Measurements from ENCODE around the gene NSFL1C.

NSFL1C gene

GRCh38 chr20:1467082-1467354 is 369 bp upstream of the NSFL1C start:
- peak overlapping the region; percentile 35 for H3K4me3 ChIP-seq (ENCODE audit: low read length)
- DNase-seq (ENCODE audit: low read depth, low spot score) = no peak

DNA sequence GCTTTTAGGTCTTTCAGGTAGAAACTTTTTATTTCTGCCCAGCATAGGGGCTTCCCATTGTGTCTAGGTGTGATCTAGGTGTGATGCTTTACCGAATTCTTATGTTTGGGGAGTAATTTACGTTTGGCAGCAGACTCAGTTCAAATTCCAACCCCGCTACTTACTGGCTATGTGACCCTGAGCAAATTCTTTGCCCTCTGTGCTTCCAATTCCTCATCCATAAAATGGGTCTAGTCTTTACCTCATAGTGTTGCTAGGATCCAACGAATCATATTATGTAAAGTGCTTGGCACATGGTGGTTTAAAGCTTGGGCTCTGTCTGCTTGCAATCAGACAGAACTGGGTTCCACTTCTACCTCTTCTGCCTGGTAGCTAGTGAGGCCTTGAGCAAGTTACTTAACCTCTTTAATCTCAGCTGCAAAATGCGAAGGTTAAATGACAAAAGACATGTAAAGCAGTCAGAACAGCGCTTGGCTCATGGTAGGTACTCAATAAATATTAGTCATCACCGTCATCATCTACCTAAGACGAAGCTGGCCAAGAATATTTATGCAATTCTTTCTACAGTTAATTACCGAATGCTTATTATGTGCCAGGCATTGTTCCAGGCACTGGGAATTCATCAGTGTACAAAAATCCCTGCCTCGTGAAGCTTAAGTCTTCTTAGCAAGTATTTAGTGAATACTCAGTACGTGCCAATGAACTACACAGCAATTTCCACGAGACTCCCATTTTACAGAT is 1.0 kb downstream of the NSFL1C start:
- DNase-seq (ENCODE audit: low read depth, low spot score) = no peak
- peak overlapping the region; percentile 83 for H3K4me3 ChIP-seq (ENCODE audit: low read length)

GRCh38 chr20:1463971-1464570 is 2.6 kb downstream of the NSFL1C start:
- no peak overlapping the region for H3K4me3 ChIP-seq (ENCODE audit: low read length)

DNA sequence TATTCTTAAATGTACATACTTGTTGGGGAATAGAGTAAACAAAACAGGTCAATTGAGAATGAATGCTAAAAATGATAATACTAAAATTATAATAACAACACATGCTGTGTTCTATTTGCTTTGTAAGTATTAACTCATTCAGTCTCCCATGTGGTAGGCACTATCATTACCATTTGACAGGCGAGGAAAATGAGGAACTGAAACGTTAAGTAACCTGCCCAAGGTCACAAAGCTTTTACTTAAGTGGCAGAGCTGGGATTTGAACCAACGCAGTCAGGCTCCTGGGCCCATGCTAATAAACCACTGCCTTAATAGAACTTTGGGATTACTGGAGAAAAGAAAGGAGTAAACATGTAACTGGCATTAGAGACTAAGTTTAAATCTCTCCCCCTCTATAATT is 3.8 kb downstream of the NSFL1C start:
- H3K4me3 ChIP-seq (ENCODE audit: low read length) = no peak overlapping the region
- DNase-seq (ENCODE audit: low read depth, low spot score) = no peak

More at GRCh38 chr20:1463971-1464570, 2.6 kb downstream of the NSFL1C start:
- DNase-seq (ENCODE audit: low read depth, low spot score) = no peak

DNA sequence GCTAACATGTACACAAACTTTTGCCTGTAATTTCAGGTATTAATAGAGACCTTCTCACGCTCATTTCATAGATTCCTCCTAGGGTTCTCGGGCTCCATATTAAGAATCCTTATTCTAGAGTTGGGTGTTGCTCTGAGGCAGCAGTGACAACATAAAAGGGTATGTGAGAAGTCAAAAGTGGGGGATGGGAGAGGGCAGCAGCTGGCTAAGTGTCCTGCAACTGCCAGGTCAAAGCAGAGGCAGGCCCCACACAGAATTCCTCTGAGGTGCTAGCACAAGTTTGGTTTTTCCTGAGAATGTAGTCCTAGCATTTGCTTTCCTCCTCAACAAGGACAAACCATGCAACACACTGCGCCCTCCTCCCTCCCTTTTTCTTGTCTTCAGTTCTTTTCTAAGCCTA is 4.6 kb downstream of the NSFL1C start:
- H3K4me3 ChIP-seq (ENCODE audit: low read length) = no peak overlapping the region
- no peak for DNase-seq (ENCODE audit: low read depth, low spot score)

GRCh38 chr20:1460275-1460674 is 6.4 kb downstream of the NSFL1C start:
- no peak overlapping the region for H3K4me3 ChIP-seq (ENCODE audit: low read length)
- DNase-seq (ENCODE audit: low read depth, low spot score) = no peak

DNA sequence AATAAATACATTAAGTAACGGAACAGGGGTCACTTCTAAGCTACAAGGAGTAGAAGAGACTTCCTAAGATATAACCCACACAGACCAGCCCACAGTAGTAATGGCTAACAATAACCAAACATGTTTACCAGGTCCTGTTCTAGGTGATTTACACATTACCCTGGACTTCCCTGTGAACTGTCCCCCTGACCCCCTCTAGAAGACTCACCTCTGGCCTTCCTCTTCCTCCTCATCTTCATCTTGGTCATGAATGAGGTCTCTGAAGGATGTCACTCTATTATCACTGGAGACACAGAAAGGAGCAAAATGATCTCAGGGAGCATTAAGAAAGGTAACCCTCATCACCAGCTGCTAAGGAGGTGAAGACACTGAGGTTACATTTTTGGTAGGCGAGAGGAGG is 8.7 kb downstream of the NSFL1C start:
- DNase-seq (ENCODE audit: low read depth, low spot score) = no peak
- H3K4me3 ChIP-seq (ENCODE audit: low read length) = no peak overlapping the region

- DNase-seq (ENCODE audit: low read depth, low spot score) = no peak
- H3K4me3 ChIP-seq (ENCODE audit: low read length) = no peak overlapping the region
Measured at GRCh38 chr20:1456300-1456699, 10.3 kb downstream of the NSFL1C start.

- no peak for DNase-seq (ENCODE audit: low read depth, low spot score)
- no peak overlapping the region for H3K4me3 ChIP-seq (ENCODE audit: low read length)
Measured at GRCh38 chr20:1450926-1451491, 15.6 kb downstream of the NSFL1C start.

DNA sequence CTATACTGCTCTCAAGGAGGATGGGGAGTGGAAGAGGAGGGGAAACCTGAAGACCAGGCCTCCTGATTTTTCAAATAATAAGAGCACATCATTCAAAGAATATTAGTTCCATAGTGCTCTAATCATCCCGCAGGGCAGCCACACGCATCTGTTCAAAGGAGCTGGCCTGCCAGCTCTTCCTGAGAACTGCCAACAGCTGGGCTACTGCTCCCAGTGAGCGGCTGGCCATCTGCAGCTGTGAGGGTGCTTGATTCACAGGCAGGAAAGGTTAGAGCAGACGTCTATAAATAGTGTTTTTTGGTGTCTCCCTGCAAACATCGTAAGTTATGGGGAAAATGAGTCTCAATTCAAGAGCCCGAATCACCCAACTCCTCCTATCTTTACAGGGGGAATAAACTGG is 17.3 kb downstream of the NSFL1C start:
- H3K4me3 ChIP-seq (ENCODE audit: low read length) = no peak overlapping the region
- DNase-seq (ENCODE audit: low read depth, low spot score) = no peak

GRCh38 chr20:1448081-1448620 is 18.5 kb downstream of the NSFL1C start:
- H3K4me3 ChIP-seq (ENCODE audit: low read length) = no peak overlapping the region
- DNase-seq (ENCODE audit: low read depth, low spot score) = no peak

- DNase-seq (ENCODE audit: low read depth, low spot score) = no peak
- no peak overlapping the region for H3K4me3 ChIP-seq (ENCODE audit: low read length)
Measured at GRCh38 chr20:1446536-1446935, 20.1 kb downstream of the NSFL1C start.

- no peak overlapping the region for H3K4me3 ChIP-seq (ENCODE audit: low read length)
- no peak for DNase-seq (ENCODE audit: low read depth, low spot score)
Measured at GRCh38 chr20:1443085-1443484, 23.6 kb downstream of the NSFL1C start.

DNA sequence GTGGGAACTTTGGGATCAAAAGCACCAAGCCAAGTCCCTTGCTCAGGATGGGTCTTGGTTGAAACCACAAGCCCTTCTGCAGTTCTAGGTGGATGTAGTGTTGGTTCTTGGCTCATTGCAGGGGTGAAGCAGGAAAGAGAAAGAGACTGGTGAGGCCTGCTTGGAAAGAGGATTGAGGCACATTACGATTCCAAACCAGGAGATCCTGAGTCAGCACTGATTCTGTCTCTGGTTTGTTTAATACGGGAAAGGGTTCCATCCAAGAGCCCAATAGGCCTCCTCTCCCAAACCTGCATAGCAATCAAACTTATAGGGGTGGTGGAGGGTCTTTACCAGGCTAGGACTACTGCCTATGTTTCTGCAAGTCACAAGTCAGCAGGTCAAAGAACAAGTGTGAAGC is 24.3 kb downstream of the NSFL1C start:
- no peak overlapping the region for H3K4me3 ChIP-seq (ENCODE audit: low read length)
- DNase-seq (ENCODE audit: low read depth, low spot score) = no peak

GRCh38 chr20:1441133-1441532 is 25.5 kb downstream of the NSFL1C start:
- peak; percentile 52 for DNase-seq (ENCODE audit: low read depth, low spot score)
- H3K4me3 ChIP-seq (ENCODE audit: low read length) = no peak overlapping the region

DNA sequence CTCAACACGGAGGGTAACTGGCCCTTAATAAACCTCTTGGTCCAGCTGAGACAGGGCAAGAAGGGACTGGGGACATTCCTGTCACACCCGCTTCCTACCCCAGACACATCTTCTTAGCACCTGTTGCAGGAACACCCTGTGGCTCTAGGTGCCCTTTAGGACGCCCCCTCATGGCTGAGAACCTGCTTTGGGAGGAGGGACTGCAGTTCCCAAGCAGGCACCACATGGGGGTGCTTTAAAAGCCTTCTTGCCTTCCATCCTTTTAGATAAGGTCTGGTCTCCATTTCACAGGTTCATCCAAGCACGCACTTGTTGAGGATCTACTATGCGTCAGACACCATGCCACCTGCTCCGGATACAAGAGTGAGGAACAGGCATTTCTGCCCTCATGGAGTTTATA is 26.6 kb downstream of the NSFL1C start:
- no peak overlapping the region for H3K4me3 ChIP-seq (ENCODE audit: low read length)
- peak; percentile 69 for DNase-seq (ENCODE audit: low read depth, low spot score)

GRCh38 chr20:1438361-1438760 is 28.3 kb downstream of the NSFL1C start:
- DNase-seq (ENCODE audit: low read depth, low spot score) = no peak
- no peak overlapping the region for H3K4me3 ChIP-seq (ENCODE audit: low read length)

- no peak overlapping the region for H3K4me3 ChIP-seq (ENCODE audit: low read length)
- peak; percentile 81 for DNase-seq (ENCODE audit: low read depth, low spot score)
Measured at GRCh38 chr20:1437235-1437904, 29.3 kb downstream of the NSFL1C start.

DNA sequence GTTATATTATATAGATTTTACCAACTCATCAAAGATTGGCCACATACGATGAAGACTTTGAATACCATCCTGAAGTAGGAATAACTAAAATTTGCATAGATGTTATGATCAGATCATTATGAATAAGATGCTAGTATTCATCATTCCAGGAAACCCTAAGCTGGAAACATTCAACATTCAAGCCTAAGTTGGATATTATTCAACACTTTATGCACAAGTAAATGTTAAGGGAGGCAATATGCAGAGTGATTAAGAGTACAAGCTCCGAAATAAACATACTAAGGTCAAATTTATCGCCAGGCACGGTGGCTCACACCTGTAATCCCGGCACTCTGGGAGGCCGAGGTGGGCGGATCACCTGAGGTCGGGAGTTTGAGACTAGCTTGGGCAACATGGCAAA is 30.4 kb downstream of the NSFL1C start:
- DNase-seq (ENCODE audit: low read depth, low spot score) = no peak

GRCh38 chr20:1435337-1435699 is 31.3 kb downstream of the NSFL1C start:
- H3K4me3 ChIP-seq (ENCODE audit: low read length) = no peak overlapping the region

More for the DNA sequence above, 30.4 kb downstream of the NSFL1C start:
- no peak overlapping the region for H3K4me3 ChIP-seq (ENCODE audit: low read length)

More at GRCh38 chr20:1435337-1435699, 31.3 kb downstream of the NSFL1C start:
- no peak for DNase-seq (ENCODE audit: low read depth, low spot score)

Data from Jurkat, Clone E6-1 (cell line).